GM23248 (cell line): Measurements from ENCODE around the gene ATP1A2. TPM values are rescaled to one million over a fixed set of nuclear protein-coding genes. Genes with fewer than 3 reads are reported as not detected.

ENCODE experiments used
- DNase-seq: peaks from one replicate; pipeline ENCODE4 v3.0.0-alpha.2; 2015
- H2AFZ ChIP-seq: fragments of 200-600 bp; sonication (generic); 2 replicates; pipeline ENCODE4 v1.6.1; 2016; ENCODE audit warnings: antibody characterized with exemption
- H3F3A ChIP-seq: fragments of 200-600 bp; sonication (generic); 2 replicates; pipeline ENCODE4 v1.6.1; 2016; ENCODE audit warnings: mild to moderate bottlenecking, antibody characterized with exemption, mixed run types; ENCODE audit not compliant: insufficient read depth
- H3K27ac ChIP-seq: fragments of 200-600 bp; sonication (generic); 2 replicates; pipeline ENCODE4 v1.5.1; 2016; ENCODE audit warnings: mild to moderate bottlenecking
- H3K27me3 ChIP-seq: fragments of 200-600 bp; sonication (generic); replicated peaks from 2 replicates; pipeline ENCODE4 v1.6.1; 2016; ENCODE audit warnings: mild to moderate bottlenecking; ENCODE audit not compliant: insufficient read depth
- H3K36me3 ChIP-seq: fragments of 200-600 bp; sonication (generic); 2 replicates; pipeline ENCODE4 v1.6.1; 2016; ENCODE audit warnings: low read depth, mild to moderate bottlenecking
- H3K4me1 ChIP-seq: fragments of 200-600 bp; sonication (generic); 2 replicates; pipeline ENCODE4 v1.6.1; 2016; ENCODE audit warnings: mild to moderate bottlenecking; ENCODE audit not compliant: insufficient read depth
- H3K4me2 ChIP-seq: fragments of 200-600 bp; sonication (generic); one replicate; pipeline ENCODE4 v1.6.1; 2016; ENCODE audit warnings: mild to moderate bottlenecking; ENCODE audit not compliant: unreplicated experiment
- H3K4me3 ChIP-seq: fragments of 200-600 bp; sonication (generic); 2 replicates; pipeline ENCODE4 v1.5.1; 2016; ENCODE audit warnings: mild to moderate bottlenecking
- H3K79me2 ChIP-seq: fragments of 200-600 bp; sonication (generic); 2 replicates; pipeline ENCODE4 v1.6.1; 2016; ENCODE audit warnings: mild to moderate bottlenecking; ENCODE audit not compliant: insufficient read depth
- H3K9ac ChIP-seq: fragments of 200-600 bp; sonication (generic); 2 replicates; pipeline ENCODE4 v1.6.1; 2016; ENCODE audit warnings: mild to moderate bottlenecking
- H3K9me2 ChIP-seq: fragments of 200-600 bp; sonication (generic); 2 replicates; pipeline ENCODE4 v1.6.1; 2016; ENCODE audit warnings: mixed run types, mild to moderate bottlenecking, moderate library complexity; ENCODE audit not compliant: insufficient read depth
- H3K9me3 ChIP-seq: fragments of 200-600 bp; sonication (generic); one replicate; pipeline ENCODE4 v1.6.1; 2017; ENCODE audit warnings: low read depth
- H4K20me1 ChIP-seq: fragments of 200-600 bp; sonication (generic); 2 replicates; pipeline ENCODE4 v1.6.0; 2016; ENCODE audit not compliant: insufficient read depth
- EZH2 ChIP-seq: fragments of 200-600 bp; sonication (generic); IDR thresholded peaks from 2 replicates; pipeline ENCODE4 v1.6.1; 2018; ENCODE audit warnings: antibody characterized with exemption, mild to moderate bottlenecking; ENCODE audit not compliant: insufficient read depth, poor library complexity, severe bottlenecking
- EZH2phosphoT487 ChIP-seq: fragments of 200-600 bp; sonication (generic); IDR thresholded peaks from 2 replicates; pipeline ENCODE4 v1.6.1; 2018; ENCODE audit warnings: antibody characterized with exemption, moderate library complexity, mild to moderate bottlenecking, low read depth; ENCODE audit not compliant: insufficient read depth
- WGBS, 2 experiments: methylation state at CpG; one replicate each; pipeline ENCODE4 v1.1.6; 2015 to 2017; ENCODE audit warnings: low lambda C conversion rate in 2 of 2, low coverage in 1 of 2; ENCODE audit errors: missing lambda C conversion rate in 2 of 2; 5-methylcytosine and 5-hydroxymethylcytosine counted together
- in situ Hi-C: fragments of 300-500 bp; cut with MboI; formaldehyde crosslinking; loops from 2 replicates; pipeline ENCODE4 v1.15.0; 2020
- polyA plus RNA-seq: library from polyadenylated mRNA; unstranded; fragments of >200 nt; fragmentation: Nextera tagmentation; extraction: Ambion mirVana; gene quantifications from 2 replicates; pipeline ENCODE4 v1.2.1, GENCODE V29; 2016
- total RNA-seq: library from RNA; depleted of rRNA; stranded (reverse); fragments of >200 nt; shearing (Covaris generic); gene quantifications from 2 replicates; pipeline ENCODE4 v1.2.3, GENCODE V29; 2014

ATP1A2 gene
- total and polyA plus RNA-seq, 2 experiments from 2014 or later = 0.11 to 0.14 TPM

- no peak overlapping the region for H3K27ac ChIP-seq
- H3K79me2 ChIP-seq = no peaks in the 10 kb centered on the region
- H3K4me3 ChIP-seq = no peak overlapping the region
- no peaks in the 10 kb centered on the region for H3K36me3 ChIP-seq
- H2AFZ ChIP-seq = no peak overlapping the region
- H3K27me3 ChIP-seq = peaks cover 36% of the 10 kb centered on the region
- H3K4me2 ChIP-seq = no peak overlapping the region
- H3K9me3 ChIP-seq = no peaks in the 10 kb centered on the region
- H3F3A ChIP-seq = no peaks in the 10 kb centered on the region
- WGBS, 2 experiments = 63 to 70% methylated on average over 3 of the region's 3 CpGs
- H3K4me1 ChIP-seq = no peaks in the 10 kb centered on the region
- in situ Hi-C loops = no loop called here
- no peaks in the 10 kb centered on the region for H3K9me2 ChIP-seq
- no peaks in the 10 kb centered on the region for H4K20me1 ChIP-seq
- H3K9ac ChIP-seq = no peak overlapping the region
- TF ChIP-seq EZH2phosphoT487 (no peak), EZH2 (no peak)
- peak; percentile 29 for DNase-seq
These were observed 39.3 kb upstream of the ATP1A2 start for GRCh38 chr1:160076295-160076694.

GRCh38 chr1:160077486-160077885, 38.1 kb upstream of the ATP1A2 start:
- Histone ChIP-seq H3K9me3 (no peaks in the 10 kb centered on the region), H3K27me3 (peaks cover 47% of the 10 kb centered on the region), H4K20me1 (no peaks in the 10 kb centered on the region), H3K36me3 (no peaks in the 10 kb centered on the region), H3K27ac (no peak overlapping the region), H3F3A (no peaks in the 10 kb centered on the region), H3K4me2 (no peak overlapping the region), H2AFZ (no peak overlapping the region), H3K4me3 (no peak overlapping the region), H3K9me2 (no peaks in the 10 kb centered on the region), H3K9ac (no peak overlapping the region), H3K79me2 (no peaks in the 10 kb centered on the region), H3K4me1 (no peaks in the 10 kb centered on the region)
- in situ Hi-C loops = no loop called here
- DNase-seq = no peak
- TF ChIP-seq EZH2 (no peak), EZH2phosphoT487 (no peak)

- Histone ChIP-seq H3K4me2 (no peak overlapping the region), H3K27me3 (peaks cover 54% of the 10 kb centered on the region), H3K9me3 (no peaks in the 10 kb centered on the region), H3K4me3 (no peak overlapping the region), H2AFZ (no peak overlapping the region), H3K27ac (no peak overlapping the region), H3K9me2 (no peaks in the 10 kb centered on the region), H4K20me1 (no peaks in the 10 kb centered on the region), H3F3A (no peaks in the 10 kb centered on the region), H3K79me2 (no peaks in the 10 kb centered on the region), H3K4me1 (no peaks in the 10 kb centered on the region), H3K36me3 (no peaks in the 10 kb centered on the region), H3K9ac (no peak overlapping the region)
- in situ Hi-C loops = no loop called here
- 18 to 19% methylated on average over 8 of the region's 8 CpGs for WGBS, 2 experiments
- no peak for TF ChIP-seq EZH2
- no peak for TF ChIP-seq EZH2phosphoT487
- DNase-seq = peak; percentile 63
These were observed 36.9 kb upstream of the ATP1A2 start for GRCh38 chr1:160078512-160079195.

- H3K79me2 ChIP-seq = no peaks in the 10 kb centered on the region
- H2AFZ ChIP-seq = no peak overlapping the region
- H3K9me2 ChIP-seq = no peaks in the 10 kb centered on the region
- H3F3A ChIP-seq = no peaks in the 10 kb centered on the region
- H3K27me3 ChIP-seq = peaks cover 56% of the 10 kb centered on the region
- DNase-seq = no peak
- H3K4me2 ChIP-seq = no peak overlapping the region
- no peaks in the 10 kb centered on the region for H3K4me1 ChIP-seq
- H3K36me3 ChIP-seq = no peaks in the 10 kb centered on the region
- H3K4me3 ChIP-seq = no peak overlapping the region
- in situ Hi-C loops = no loop called here
- no peak overlapping the region for H3K9ac ChIP-seq
- no peak for TF ChIP-seq EZH2
- no peak for TF ChIP-seq EZH2phosphoT487
- no peak overlapping the region for H3K27ac ChIP-seq
- no peaks in the 10 kb centered on the region for H3K9me3 ChIP-seq
- H4K20me1 ChIP-seq = no peaks in the 10 kb centered on the region
- 55 to 57% methylated on average over 4 of the region's 4 CpGs for WGBS, 2 experiments
These were observed 36.1 kb upstream of the ATP1A2 start for GRCh38 chr1:160079448-160079847.
